OCI-LY7 (cell line): ENCODE data around the gene MIA.
A peak's percentile ranks its signal among the peaks of the same experiment; 100 is the strongest.

Experiments used
- EZH2phosphoT487 ChIP-seq: fragments of 200-600 bp; sonication (generic); IDR thresholded peaks from 2 replicates; pipeline ENCODE4 v1.6.1; 2018; ENCODE audit warnings: low read depth, borderline replicate concordance, mild to moderate bottlenecking, mixed run types, antibody characterized with exemption, low read length, moderate library complexity, mixed read lengths
- TF ChIP-seq, protein P1 (sequence below): fragments of 200-600 bp; sonication (generic); conservative IDR thresholded peaks from 2 replicates; pipeline ENCODE4 v1.5.1; 2014; ENCODE audit warnings: mild to moderate bottlenecking, antibody characterized with exemption, low read length, moderate library complexity, mixed read lengths

DNA sequence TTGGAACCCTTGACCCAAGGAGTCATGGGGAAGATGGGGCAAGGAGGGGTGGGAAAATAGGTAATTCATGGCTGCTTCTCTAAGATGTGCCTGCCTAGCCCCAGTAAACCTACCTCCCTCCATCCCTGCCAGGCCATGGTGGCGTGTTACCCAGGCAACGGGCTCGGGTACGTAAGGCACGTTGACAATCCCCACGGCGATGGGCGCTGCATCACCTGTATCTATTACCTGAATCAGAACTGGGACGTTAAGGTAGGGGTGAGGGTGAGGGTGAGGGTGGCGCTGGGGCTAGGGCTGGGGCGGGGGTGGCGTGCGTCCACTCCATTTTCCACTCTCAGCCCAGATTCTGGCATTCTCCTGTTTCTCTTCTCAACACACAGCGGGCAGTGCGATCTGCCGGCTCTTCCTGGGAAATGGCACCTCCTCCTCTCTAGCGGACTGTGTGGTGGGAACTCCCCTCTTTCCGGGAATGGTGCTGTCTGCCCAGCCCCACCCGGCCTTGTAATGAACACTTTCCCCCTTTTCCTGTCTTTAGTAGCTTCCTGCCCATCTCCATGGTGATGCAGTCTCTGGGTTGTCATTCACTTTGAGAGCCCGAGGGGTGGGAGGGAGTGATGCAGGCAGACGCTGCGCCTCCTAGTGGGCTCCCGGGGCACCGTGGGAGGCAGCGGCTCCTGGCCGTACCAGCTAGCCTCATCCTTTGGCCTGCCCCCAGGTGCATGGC, 31.3 kb downstream of the MIA start:
- TF ChIP-seq, protein P1, sequence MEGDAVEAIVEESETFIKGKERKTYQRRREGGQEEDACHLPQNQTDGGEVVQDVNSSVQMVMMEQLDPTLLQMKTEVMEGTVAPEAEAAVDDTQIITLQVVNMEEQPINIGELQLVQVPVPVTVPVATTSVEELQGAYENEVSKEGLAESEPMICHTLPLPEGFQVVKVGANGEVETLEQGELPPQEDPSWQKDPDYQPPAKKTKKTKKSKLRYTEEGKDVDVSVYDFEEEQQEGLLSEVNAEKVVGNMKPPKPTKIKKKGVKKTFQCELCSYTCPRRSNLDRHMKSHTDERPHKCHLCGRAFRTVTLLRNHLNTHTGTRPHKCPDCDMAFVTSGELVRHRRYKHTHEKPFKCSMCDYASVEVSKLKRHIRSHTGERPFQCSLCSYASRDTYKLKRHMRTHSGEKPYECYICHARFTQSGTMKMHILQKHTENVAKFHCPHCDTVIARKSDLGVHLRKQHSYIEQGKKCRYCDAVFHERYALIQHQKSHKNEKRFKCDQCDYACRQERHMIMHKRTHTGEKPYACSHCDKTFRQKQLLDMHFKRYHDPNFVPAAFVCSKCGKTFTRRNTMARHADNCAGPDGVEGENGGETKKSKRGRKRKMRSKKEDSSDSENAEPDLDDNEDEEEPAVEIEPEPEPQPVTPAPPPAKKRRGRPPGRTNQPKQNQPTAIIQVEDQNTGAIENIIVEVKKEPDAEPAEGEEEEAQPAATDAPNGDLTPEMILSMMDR, result peak; percentile 92
- TF ChIP-seq EZH2phosphoT487, result no peak
